A549 (cell line): Measurements from ENCODE around the gene COPB2. TPM values are rescaled to one million over a fixed set of nuclear protein-coding genes. Genes with fewer than 3 reads are reported as not detected.

Experiments used
- ATAC-seq, 2 experiments: fragments of 200-7000 bp in 1 of 2; fragments of >200 bp in 1 of 2; cut with Nextera tagmentation in 1 of 2; cut with Tn5 transposase in 1 of 2; 3 replicates each; pipeline versions ENCODE4 v1.8.0 to v1.9.1; 2018 to 2020; ENCODE audit warnings: mild to moderate bottlenecking in 1 of 2, moderate library complexity in 1 of 2
- CTCF ChIA-PET: fragments of 300-600 bp; sonication (Branson Sonifier 250); formaldehyde crosslinking; extraction: SDS; loops from one replicate; lab custom pipeline; 2021; ENCODE audit warnings: antibody characterized with exemption, inconsistent platforms; lab: Yijun Ruan, JAX
- POLR2A ChIA-PET: fragments of 350-600 bp; formaldehyde crosslinking; extraction: SDS; loops from one replicate; lab custom pipeline; 2021; ENCODE audit warnings: antibody characterized with exemption, inconsistent platforms; lab: Yijun Ruan, JAX
- DNase-seq, 2 experiments: peaks; one replicate each; pipeline versions ENCODE4 v3.0.0 to v3.0.0-alpha.2; 2011 to 2016; ENCODE audit warnings: low read depth in 1 of 2, low spot score in 1 of 2
- FAIRE-seq: peaks from 2 replicates; lab custom pipeline; 2011; peaks lifted over from hg19 to GRCh38; lab: Jason Lieb, UNC
- H3K27ac ChIP-seq, 2 experiments: fragments of >200 bp; sonication (Bioruptor Twin); formaldehyde crosslinking; 3 replicates each; pipeline ENCODE4 v1.5.1; 2016 to 2017
- H3K4me1 ChIP-seq: fragments of >200 bp; sonication (Bioruptor Twin); formaldehyde crosslinking; 3 replicates; pipeline ENCODE4 v1.6.1; 2016
- H3K4me2 ChIP-seq: fragments of >200 bp; sonication (Bioruptor Twin); formaldehyde crosslinking; 3 replicates; pipeline ENCODE4 v1.6.1; 2016
- H3K4me3 ChIP-seq: fragments of >200 bp; sonication (Bioruptor Twin); formaldehyde crosslinking; 3 replicates; pipeline ENCODE4 v1.5.1; 2016
- H3K9me3 ChIP-seq: fragments of >200 bp; sonication (Bioruptor Twin); formaldehyde crosslinking; 3 replicates; pipeline ENCODE4 v1.6.1; 2016
- CEBPB ChIP-seq, 2 experiments: fragments of >200 bp in 1 of 2; sonication (Bioruptor Twin) in 1 of 2; formaldehyde crosslinking in 1 of 2; IDR thresholded peaks; 2 replicates each; pipeline ENCODE4 v1.6.1; 2012 to 2016
- CTCF ChIP-seq: fragments of >200 bp; sonication (Bioruptor Twin); formaldehyde crosslinking; IDR thresholded peaks from 3 replicates; pipeline ENCODE4 v1.5.1; 2016
- ESRRA ChIP-seq: fragments of 150-350 bp; IDR thresholded peaks from 2 replicates; pipeline ENCODE4 v1.6.1; 2014; ENCODE audit warnings: mild to moderate bottlenecking, low read length, borderline replicate concordance
- FOSB ChIP-seq: fragments of 250-450 bp; sonication (Bioruptor Pico); IDR thresholded peaks from 2 replicates; pipeline ENCODE4 v1.5.0; 2020; ENCODE audit warnings: mild to moderate bottlenecking, moderate library complexity
- GATA3 ChIP-seq: IDR thresholded peaks from 2 replicates; pipeline ENCODE4 v1.6.1; 2012; ENCODE audit warnings: borderline replicate concordance
- HES2 ChIP-seq: fragments of >200 bp; sonication (Bioruptor Twin); formaldehyde crosslinking; IDR thresholded peaks from 2 replicates; pipeline ENCODE4 v1.6.1; 2016
- HEYL ChIP-seq: fragments of 250-450 bp; sonication (Bioruptor Pico); IDR thresholded peaks from 2 replicates; pipeline ENCODE4 v1.8.0; 2021; ENCODE audit warnings: mild to moderate bottlenecking, moderate library complexity
- HMGXB4 ChIP-seq: fragments of 250-450 bp; sonication (Bioruptor Pico); IDR thresholded peaks from 2 replicates; pipeline ENCODE4 v1.5.0; 2021; ENCODE audit warnings: mild to moderate bottlenecking, moderate library complexity, borderline replicate concordance
- HOXB13 ChIP-seq: fragments of 250-450 bp; sonication (Bioruptor Pico); IDR thresholded peaks from 2 replicates; pipeline ENCODE4 v1.5.0; 2020; ENCODE audit warnings: low read depth, mild to moderate bottlenecking, moderate library complexity
- HOXB5 ChIP-seq: fragments of 250-450 bp; sonication (Bioruptor Pico); IDR thresholded peaks from 2 replicates; pipeline ENCODE4 v1.5.0; 2020; ENCODE audit warnings: mild to moderate bottlenecking, moderate library complexity
- JUN ChIP-seq, 2 experiments: fragments of >200 bp; sonication (Bioruptor Twin); formaldehyde crosslinking; IDR thresholded peaks; 2 replicates in 1 of 2; 3 replicates in 1 of 2; pipeline ENCODE4 v1.6.1; 2016 to 2017
- JUNB ChIP-seq: fragments of >200 bp; sonication (Bioruptor Twin); formaldehyde crosslinking; IDR thresholded peaks from 2 replicates; pipeline ENCODE4 v1.6.1; 2016
- KDM5A ChIP-seq: fragments of 200-600 bp; sonication (generic); IDR thresholded peaks from 2 replicates; pipeline ENCODE4 v1.6.1; 2016; ENCODE audit warnings: antibody characterized with exemption, mild to moderate bottlenecking
- MAZ ChIP-seq: fragments of 150-350 bp; IDR thresholded peaks from 2 replicates; pipeline ENCODE4 v1.6.1; 2014; ENCODE audit warnings: antibody characterized with exemption, low read depth, low read length, borderline replicate concordance
- MYC ChIP-seq: IDR thresholded peaks from 2 replicates; pipeline ENCODE4 v1.6.1; 2012; ENCODE audit warnings: mild to moderate bottlenecking, inconsistent platforms, low read length, improper control_type of control experiment, borderline replicate concordance
- PBX3 ChIP-seq: IDR thresholded peaks from 2 replicates; pipeline ENCODE4 v1.6.1; 2012
- POLR2AphosphoS2 ChIP-seq: conservative IDR thresholded peaks from 2 replicates; pipeline ENCODE4 v1.6.1; 2012; ENCODE audit warnings: low read length, improper control_type of control experiment, inconsistent platforms
- RAD21 ChIP-seq, 2 experiments: fragments of >200 bp in 1 of 2; sonication (Bioruptor Twin) in 1 of 2; formaldehyde crosslinking in 1 of 2; IDR thresholded peaks in 1 of 2; conservative IDR thresholded peaks in 1 of 2; 2 replicates in 1 of 2; 3 replicates in 1 of 2; pipeline ENCODE4 v1.6.1; 2012 to 2018; ENCODE audit warnings: inconsistent platforms in 1 of 2
- RCOR1 ChIP-seq: fragments of 150-350 bp; IDR thresholded peaks from 2 replicates; pipeline ENCODE4 v1.6.1; 2014; ENCODE audit warnings: antibody characterized with exemption, low read length, low read depth
- RFX5 ChIP-seq: fragments of 450-650 bp; IDR thresholded peaks from 2 replicates; pipeline ENCODE4 v1.7.1; 2014; ENCODE audit warnings: antibody characterized with exemption, mild to moderate bottlenecking, moderate library complexity
- SMC3 ChIP-seq: fragments of >200 bp; sonication (Bioruptor Twin); formaldehyde crosslinking; IDR thresholded peaks from 3 replicates; pipeline ENCODE4 v1.6.1; 2018; ENCODE audit warnings: inconsistent platforms
- TP53 ChIP-seq: fragments of 250-450 bp; sonication (Bioruptor Pico); IDR thresholded peaks from 2 replicates; pipeline ENCODE4 v1.5.0; 2021; ENCODE audit warnings: mild to moderate bottlenecking, moderate library complexity
- ZC3H11A ChIP-seq: fragments of 450-650 bp; IDR thresholded peaks from 2 replicates; pipeline ENCODE4 v1.6.1; 2014; ENCODE audit warnings: antibody characterized with exemption, mild to moderate bottlenecking
- WGBS: methylation state at CpG from one replicate; pipeline ENCODE4 v1.1.6; 2017; ENCODE audit errors: missing lambda C conversion rate; 5-methylcytosine and 5-hydroxymethylcytosine counted together
- polyA plus RNA-seq, 4 experiments: library from polyadenylated mRNA; depleted of rRNA in 3 of 4; stranded (reverse); fragments of >200 nt; fragmentation: RNase III in 1 of 4; extraction: RNeasy Plus Mini Kit Qiagen cat#74134 plus additional on column Dnase treatment in 1 of 4; gene quantifications; 2 replicates in 3 of 4; 3 replicates in 1 of 4; pipeline ENCODE4 v1.2.3, GENCODE V29; 2011 to 2017
- TF ChIP-seq, protein P1 (sequence below): fragments of 450-650 bp; IDR thresholded peaks from 2 replicates; pipeline ENCODE4 v1.6.1; 2014; ENCODE audit warnings: antibody characterized with exemption
- TF ChIP-seq, protein P2 (sequence below): fragments of 250-450 bp; sonication (Bioruptor Pico); IDR thresholded peaks from 2 replicates; pipeline ENCODE4 v1.5.0; 2020; ENCODE audit warnings: low read depth, mild to moderate bottlenecking, moderate library complexity

COPB2 gene
- polyA plus RNA-seq, 2 of the 4 experiments (the other 2 are of a cell fraction): 109 to 124 TPM

DNA sequence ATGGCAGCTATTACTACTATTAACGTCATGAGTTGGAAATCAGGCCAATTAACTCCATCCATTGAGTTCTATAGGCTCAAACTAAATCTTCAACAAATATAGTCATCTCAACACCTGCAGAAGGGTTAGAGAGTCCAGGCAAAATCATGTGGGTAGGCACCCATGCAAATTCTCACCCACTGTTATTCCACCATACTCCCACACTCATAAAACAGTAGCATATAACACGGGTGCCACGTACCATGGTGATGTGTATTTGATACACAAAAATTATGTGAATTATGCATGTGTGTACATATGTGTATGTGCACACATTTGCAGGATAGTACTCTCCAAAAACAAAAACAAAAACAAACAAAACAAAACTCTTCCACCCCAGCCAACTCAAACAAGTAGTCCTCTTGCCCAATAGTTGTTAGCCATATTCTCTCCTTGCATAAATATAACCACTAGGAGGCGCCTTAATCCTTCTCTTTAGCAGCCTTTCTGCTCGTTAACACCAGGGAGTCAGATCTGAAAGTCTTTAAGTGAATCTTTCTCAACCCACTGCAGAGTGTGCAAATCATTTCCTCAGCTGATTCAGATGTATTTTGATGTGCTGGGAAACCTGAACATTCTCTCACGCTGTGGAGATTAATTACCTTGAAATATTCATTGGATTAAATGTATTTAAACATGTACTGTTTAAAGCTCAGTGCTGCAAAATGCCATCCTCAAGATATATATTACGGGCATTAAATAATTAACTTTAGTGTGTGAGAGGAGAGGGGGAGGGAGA, 38.0 kb upstream of the COPB2 start:
- TF ChIP-seq HOXB5 (CRISPR knock-in tag) (no peak), GATA3 (no peak), RCOR1 (no peak), CEBPB (IDR thresholded peaks at IDR 0.05) (peak; percentile 52 to 82; a peak in 3 of 4 replicates), ESRRA (no peak), JUNB (no peak), MYC (no peak), CTCF (peak; percentile 71), RAD21 (conservative IDR thresholded peaks at IDR 0.05 in 1 of 2, IDR thresholded peaks at IDR 0.05 in 1 of 2) (peak; percentile 70 to 76), KDM5A (no peak), FOSB (no peak), SMC3 (peak; percentile 66; the same call in 2 of the 3 replicates)

GRCh38 chr3:139425745-139426400, 36.4 kb upstream of the COPB2 start:
- Histone ChIP-seq H3K4me3 (no peak overlapping the region), H3K4me1 (no peaks in the 10 kb centered on the region), H3K27ac (no peak overlapping the region), H3K4me2 (no peak overlapping the region), H3K9me3 (no peaks in the 10 kb centered on the region)
- no peak for TF ChIP-seq HMGXB4 (CRISPR knock-in tag)
- TF ChIP-seq TP53 (CRISPR knock-in tag): no peak
- no peak for TF ChIP-seq MAZ
- TF ChIP-seq RFX5: no peak
- TF ChIP-seq HEYL (CRISPR knock-in tag): no peak
- TF ChIP-seq ZC3H11A: no peak
- TF ChIP-seq JUN (IDR thresholded peaks at IDR 0.05): no peak
- TF ChIP-seq, protein P1, sequence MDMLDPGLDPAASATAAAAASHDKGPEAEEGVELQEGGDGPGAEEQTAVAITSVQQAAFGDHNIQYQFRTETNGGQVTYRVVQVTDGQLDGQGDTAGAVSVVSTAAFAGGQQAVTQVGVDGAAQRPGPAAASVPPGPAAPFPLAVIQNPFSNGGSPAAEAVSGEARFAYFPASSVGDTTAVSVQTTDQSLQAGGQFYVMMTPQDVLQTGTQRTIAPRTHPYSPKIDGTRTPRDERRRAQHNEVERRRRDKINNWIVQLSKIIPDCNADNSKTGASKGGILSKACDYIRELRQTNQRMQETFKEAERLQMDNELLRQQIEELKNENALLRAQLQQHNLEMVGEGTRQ: no peak
- TF ChIP-seq CTCF: no peak
- TF ChIP-seq PBX3: no peak
- TF ChIP-seq POLR2AphosphoS2: no peak
- TF ChIP-seq, protein P2, sequence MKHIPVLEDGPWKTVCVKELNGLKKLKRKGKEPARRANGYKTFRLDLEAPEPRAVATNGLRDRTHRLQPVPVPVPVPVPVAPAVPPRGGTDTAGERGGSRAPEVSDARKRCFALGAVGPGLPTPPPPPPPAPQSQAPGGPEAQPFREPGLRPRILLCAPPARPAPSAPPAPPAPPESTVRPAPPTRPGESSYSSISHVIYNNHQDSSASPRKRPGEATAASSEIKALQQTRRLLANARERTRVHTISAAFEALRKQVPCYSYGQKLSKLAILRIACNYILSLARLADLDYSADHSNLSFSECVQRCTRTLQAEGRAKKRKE: no peak
- no peak for TF ChIP-seq HOXB13 (CRISPR knock-in tag)
- no peak for TF ChIP-seq HES2
- TF ChIP-seq JUNB: no peak
- no peak for FAIRE-seq
- 70% methylated on average over 5 of the region's 5 CpGs for WGBS
- POLR2A ChIA-PET: no interaction called here
- CTCF ChIA-PET: interaction anchor here (2.4 to 3.0 kb wide), 2 partner anchors 32 to 136 kb away, joined by 6 to 17 read pairs; no protein-coding TSS in a partner anchor
- DNase-seq: no peak
- ATAC-seq: no peak

More for the DNA sequence above, 38.0 kb upstream of the COPB2 start:
- CTCF ChIA-PET: interaction anchor here (0.6 to 3.0 kb wide), 22 partner anchors 10 to 1437 kb away, joined by 3 to 37 read pairs (median 3); no protein-coding TSS in a partner anchor
- DNase-seq (peak; percentile 49 to 60), FAIRE-seq (no peak), ATAC-seq (peak; percentile 84 to 88)
- POLR2A ChIA-PET: no interaction called here
- 53% methylated on average over 7 of the region's 7 CpGs for WGBS
- H3K4me1 ChIP-seq: no peaks in the 10 kb centered on the region
- no peak overlapping the region for H3K4me2 ChIP-seq
- no peak overlapping the region for H3K4me3 ChIP-seq
- H3K9me3 ChIP-seq: no peaks in the 10 kb centered on the region
- no peak overlapping the region for H3K27ac ChIP-seq
